HG03064 (cell line): ENCODE measurements around the gene DAAM1.

Source experiments
- ATAC-seq: cut with Tn5 transposase; IDR thresholded peaks from one replicate; pipeline ENCODE4 v1.9.1; 2021; ENCODE audit warnings: low read depth; ENCODE audit not compliant: unreplicated experiment

The DAAM1 gene

DNA sequence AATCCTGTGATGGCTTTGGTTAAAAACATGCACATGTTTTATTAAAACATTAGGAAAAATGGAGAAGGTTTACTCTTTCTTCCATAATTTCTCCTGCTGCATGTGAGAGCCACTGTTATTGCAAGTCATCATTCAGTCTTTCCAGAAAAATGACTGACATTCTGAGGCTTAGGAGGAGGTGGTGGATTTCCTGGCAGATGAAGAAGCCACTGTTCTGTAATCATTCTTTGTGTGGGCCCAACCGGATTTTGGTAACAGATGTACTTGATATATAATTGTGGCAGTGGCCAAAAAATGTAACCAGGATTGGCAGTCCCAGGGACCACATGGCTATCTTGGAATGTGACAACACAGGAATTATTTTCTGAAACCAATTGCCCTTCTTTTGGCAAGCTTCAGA, 120.2 kb downstream of the DAAM1 start:
- no peak for ATAC-seq

DNA sequence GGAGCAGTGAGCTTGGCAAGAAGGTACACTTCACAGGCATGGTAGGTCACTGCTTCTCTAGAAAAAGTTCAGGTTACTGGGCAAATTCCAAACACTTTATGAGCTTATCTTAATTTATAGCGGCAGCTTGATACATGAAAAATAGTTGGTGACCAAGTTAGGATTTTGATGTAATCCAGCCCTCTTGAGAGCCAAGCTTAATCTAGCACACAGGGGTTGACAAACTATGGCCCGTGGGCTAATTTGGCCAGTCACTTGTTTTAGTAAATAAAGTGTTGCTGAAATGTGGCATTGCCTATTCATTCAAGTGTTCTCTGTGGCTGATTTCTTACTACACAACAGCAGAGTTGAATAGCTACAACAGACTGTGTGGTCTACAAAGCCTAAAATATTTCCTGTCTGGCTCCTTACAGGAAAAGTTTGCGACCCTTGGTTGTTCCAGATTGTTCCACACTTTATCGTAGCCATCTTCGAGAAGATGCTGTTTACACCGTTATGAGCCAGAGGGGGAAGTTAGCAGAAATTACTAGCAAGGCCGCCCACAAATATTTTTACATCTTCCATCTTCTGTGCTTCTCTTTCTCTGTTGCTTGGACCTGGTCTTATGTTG, 120.9 kb downstream of the DAAM1 start:
- no peak for ATAC-seq

DNA sequence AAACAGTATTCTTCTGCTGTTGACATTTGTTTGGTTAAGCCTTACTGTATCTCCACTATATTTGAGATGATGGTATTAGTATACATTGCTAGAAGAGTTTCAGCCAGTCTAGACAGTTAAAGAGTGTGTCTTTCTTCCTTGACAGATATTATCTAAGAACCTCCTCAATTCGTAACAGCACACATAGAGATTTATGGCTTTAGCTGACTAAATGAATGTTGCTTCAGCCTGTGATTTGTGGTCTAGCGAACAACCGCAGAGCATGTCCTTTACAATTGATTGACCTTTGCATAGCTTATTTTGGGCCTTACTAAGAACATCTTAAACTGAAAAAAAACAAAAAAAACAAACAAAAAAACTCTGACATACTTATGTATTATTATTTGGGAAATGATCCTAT, 122.2 kb downstream of the DAAM1 start:
- no peak for ATAC-seq

DNA sequence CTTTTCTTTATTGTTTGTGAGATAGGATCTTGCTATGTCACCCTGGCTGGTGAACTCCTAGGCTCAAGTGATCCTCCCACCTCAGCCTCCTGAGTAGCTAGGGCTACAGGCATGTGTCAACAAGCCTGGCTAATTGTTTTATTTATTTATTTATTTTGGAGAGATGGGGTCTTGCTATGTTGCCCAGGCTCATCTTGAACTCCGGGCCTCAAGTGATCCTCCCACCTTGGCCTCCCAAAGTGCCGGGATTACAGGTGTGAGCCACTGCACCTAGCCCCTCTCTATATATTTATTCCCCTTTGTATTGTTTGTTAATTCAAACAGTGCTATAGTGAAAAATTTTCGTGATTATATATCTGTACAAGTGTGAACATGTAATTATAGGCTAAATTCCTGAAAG, 123.3 kb downstream of the DAAM1 start:
- ATAC-seq = no peak

DNA sequence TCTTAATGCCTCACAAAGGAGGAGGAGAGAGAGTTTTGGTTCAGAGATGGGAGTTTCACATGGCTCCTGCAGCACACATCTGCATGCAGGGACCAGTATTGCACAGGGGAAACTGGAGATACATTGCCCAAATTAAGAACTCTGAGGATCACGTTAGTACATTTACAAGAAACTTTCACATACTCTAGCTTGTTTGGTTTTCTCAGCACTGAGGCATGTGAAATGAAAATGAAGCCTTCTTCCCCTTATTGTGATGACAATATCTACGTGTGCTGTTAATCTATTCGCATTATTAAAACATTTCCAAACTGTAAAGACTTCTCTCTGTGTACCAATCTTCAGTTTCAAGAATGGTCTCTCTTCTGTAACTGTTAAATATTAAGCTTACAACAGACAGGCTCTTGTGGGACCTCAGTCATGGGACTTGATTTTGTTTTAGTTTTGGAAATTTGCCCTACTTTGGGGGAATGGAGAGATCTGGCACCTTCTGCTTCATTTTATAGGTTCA, 124.7 kb downstream of the DAAM1 start:
- peak; percentile 74 for ATAC-seq

DNA sequence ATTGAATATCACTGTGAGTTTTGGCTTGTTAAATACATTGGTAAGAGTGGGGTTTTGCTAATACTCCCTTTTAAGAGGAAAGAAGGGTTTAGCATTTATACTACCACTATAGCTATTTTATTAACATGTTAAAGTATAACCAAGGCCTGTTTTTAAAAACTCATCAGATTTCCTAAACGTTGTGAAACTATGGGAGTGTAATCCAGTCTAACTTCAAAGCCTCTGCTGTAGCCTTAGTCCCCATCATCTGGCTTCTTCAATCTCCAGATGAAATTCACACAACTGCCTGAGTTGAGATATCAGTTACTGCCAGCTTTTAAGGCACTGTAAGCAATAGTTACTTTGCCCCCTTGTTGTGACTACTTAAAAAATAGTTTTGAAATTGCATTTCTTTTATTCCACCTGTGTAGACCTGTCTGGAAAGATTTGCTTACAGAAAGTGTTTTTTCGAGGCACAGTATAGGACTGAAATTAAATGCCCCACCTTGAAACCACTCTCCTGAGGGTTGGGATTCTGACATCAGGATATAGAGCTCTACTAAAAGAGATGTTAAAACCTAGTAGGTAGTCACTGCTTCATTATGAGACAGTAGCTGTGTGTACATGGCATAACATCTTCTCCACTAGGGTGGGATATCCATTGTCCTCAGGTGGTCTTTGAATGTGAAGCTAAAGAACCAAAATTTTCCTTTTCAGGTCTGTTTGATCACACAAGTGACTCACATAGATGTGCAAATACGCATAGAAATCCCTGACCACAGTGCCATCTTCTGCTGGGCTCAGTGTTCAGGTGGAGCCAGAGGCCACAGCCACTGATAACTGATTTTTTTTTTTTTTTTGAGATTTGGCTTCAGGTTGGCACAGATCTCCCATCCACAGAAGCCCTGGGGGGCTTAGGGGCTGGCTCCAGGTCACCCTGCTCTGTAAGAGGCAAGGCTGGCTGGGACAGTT, 125.5 kb downstream of the DAAM1 start:
- ATAC-seq = no peak

DNA sequence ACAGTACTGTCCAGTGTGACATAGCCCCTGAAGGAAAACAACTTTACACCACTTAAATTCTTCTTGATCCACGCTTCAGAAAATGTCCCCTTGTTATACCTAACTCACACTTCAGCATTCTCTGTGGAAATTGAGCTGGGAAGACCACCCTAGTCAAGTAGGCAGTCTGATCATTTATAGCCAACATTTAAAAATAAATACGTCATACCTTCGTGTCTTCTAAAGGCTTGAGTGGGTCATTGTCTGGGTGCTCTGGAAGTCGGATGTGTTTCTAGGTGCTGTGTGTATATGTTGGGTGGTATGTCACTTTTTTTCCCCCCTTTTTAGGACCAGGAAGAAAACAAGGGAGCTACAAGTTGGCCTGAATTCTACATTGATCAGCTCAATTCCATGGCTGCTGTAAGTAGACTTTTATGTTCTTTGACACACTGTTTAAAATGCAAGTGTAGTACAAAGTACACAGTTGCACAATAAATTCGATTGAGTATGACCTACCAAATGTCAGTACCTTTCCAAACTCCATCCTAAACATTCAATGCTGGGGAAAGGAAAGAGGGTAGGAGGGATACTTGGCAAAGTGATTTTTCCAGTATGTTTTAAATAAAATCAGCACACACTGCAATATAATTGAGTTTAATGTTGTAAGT, 126.6 kb downstream of the DAAM1 start:
- no peak for ATAC-seq

DNA sequence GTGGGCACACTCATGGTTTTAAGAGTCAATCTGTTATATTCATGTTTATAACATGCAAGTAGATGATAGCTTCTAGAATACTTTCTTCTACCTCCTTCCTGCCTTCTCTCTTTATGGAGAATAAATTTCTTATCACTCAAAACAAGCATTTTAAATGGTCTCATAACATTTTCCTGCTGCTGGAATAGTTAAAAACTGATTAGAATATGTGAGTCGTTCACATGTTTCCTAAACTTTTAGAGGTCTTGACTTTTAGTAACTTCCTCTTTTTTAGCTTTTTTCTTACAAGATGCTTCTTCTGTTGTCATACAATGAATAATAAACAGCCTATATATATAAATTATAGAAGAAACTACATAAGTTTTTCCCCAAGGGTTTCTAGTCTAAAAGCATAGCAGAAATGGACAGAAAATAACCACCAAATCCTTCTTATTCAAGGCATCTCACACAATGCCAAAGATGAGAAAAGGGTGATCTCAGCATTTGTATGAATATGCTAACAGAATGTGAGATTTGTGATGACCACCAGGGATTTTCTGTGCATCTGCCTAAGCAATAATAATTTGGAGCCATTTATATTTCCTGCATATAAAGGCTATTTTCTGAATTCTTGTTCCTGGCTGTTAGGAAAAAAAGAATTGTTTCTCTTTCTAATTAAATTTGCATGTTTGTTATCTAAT, 127.8 kb downstream of the DAAM1 start:
- no peak for ATAC-seq

DNA sequence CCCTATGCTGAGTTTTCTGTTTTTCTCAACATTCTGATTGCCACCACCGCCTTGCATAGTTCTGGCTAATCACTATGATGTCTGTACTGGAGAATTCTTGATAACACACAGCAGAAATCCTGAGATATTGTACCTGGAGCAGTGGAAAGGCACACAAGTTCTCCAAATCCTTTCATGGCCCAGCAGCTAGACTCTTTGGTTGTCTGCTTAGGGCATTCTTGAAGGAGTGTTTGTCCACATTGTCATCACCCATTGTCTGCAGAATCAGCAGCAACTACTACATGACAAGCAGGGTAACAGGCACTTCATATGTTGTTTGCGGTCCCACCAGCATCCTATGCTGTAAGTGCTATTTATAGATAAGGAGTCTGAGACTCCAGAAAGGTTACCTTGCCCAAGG, 128.9 kb downstream of the DAAM1 start:
- ATAC-seq = no peak

DNA sequence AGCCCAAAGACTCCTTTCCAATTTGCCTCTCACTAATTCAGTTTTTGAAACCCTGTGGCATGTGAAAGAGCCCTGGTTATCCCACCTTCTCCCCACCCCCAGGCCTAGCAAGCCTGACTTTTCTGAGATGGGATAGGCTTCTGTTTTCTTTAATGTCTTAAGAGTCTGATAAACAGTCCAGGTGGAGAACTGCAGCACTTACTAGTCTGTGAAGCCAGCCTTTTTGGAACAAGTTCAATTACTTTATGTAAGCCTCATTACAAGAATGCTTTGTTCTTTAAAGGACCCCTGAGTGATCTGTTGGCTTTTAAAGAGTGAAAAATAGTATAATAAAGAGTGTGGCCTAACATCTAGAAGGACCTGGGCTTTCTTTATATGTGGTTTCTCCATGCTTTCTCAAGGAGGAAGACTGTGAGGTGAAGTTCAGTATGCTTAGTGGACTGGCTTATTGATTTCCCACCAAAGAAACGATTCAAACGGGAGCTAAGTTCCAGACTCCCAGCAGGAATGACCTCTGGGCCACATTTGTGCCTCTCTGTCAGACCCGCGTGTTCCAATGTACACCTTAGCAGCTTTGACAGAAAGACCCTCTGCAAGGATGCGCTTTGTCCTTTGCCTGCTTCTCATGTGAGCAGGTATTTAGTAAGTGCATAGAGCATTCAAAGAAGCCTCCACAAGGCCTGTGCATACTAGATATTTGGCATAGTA, 129.5 kb downstream of the DAAM1 start:
- no peak for ATAC-seq

DNA sequence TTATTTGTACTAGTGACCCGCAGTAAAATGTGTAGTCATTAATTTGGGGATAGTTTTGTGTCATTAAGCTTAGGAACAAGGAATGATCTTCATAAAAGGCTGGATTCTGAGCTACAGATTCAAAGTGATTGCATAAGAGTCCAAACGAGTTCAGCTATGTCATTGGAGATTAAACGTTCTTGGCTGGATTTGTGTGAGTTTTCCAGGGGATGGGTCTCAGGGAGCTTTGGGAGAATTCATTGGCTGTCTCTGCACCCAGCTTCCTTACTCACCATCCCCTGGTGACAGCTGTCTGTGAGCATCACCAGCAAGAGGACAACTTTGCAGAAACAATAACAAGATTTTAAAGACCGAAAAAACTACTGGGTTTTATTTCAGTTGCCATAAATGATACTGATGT, 130.4 kb downstream of the DAAM1 start:
- ATAC-seq = no peak

DNA sequence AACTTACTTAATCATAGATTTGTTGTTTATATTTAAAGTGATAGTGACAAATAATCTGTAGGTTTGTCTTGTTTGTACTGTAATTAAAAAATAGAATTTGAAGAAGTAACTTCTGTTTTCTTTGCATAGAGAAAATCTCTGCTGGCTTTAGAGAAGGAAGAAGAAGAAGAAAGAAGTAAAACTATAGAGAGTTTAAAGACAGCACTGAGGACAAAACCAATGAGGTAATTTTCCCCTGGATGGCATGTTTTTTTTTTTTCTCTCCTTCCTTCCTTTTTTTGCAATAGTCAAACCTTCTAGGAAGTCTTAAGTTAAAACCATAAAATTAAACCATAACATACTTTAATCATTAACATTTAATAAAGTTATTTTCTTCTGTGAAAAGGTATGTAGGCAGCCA, 131.9 kb downstream of the DAAM1 start:
- no peak for ATAC-seq

DNA sequence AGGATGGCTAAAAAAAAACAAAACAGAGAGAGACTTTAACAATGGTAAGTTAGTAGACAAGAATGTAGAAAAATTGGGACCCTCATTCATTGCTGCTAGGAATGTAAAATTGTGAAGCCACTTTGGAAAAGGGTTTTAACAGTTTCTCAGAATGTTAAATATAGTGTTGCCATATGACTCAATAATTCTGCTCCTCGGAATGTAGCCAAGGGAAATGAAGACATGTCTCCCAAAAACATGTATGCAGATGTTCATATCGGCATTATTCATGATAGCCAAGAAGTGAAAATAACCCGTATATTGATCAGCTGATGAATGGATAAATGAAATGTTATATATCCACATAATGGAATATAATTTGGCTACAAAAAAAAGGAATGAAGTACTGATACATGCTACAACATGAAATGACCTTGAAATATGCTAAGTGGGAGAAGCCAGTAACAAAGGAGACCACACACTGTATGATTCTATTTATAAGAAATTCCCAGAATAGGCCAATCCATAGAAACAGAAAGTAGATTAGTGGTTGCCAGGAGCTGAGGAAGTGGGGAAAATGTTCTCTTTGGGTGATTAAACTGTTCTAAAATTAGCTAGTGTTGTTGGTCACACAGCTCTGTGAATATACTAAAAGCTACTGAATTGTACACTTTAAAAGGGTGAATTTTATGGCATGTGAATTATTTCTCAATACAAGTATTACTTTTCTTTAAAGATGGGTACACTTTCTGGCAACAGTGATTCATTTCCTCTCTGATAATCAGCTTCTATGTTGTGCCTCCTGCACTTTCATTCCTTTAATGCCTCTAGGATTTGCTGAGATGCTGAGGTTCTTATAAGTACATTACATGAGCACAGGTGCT, 132.5 kb downstream of the DAAM1 start:
- ATAC-seq = no peak

DNA sequence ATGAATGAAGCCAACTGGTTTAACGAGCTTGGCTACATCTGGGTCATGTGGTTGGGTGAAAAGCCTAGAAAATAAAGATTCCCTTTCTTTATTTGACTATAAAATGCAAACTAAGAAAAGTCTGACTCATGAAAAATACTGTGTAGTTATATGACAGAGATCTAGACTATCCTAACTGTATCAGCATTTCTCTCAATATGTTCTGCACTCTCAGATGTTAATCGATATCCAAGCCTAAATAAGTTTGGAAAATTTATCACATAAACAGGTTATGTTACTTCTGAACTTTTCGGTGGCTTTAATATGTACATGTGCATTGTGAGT, 133.1 kb downstream of the DAAM1 start:
- ATAC-seq = no peak

DNA sequence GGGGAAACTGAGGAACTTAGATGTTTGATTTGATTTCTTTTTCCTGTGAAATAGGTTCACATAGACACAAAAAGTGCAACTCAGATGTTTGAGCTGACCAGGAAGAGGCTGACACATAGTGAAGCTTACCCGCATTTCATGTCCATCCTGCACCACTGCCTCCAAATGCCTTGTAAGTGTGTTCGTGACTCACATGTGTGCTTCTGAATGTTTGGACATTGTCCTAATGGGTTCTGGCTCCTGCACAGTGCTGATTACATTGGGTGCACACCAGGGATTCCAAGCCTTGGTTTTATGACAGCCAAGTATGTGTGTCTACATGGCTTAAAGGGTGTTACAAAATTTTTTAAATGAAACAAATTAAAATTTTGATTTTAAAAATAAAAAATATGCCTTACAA, 137.4 kb downstream of the DAAM1 start:
- no peak for ATAC-seq

DNA sequence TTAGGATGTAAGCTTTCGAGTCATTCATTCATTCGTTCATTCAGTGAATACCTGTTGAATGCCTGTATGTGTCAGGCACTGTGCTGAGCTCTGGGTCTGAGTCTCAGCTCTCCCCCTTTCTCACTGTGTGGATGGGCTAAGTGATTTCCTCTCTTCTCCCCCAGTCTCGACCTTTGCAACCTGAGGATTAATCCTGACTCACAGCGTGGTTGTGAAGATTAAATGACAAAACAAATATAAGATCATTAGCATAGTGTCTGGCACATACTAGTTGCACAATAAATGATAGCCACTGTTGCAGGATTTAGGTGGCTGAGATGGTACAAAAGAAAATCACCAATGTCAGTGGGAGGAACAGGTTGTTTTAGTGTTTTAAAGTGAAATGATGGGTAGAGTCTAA, 140.0 kb downstream of the DAAM1 start:
- ATAC-seq = no peak

DNA sequence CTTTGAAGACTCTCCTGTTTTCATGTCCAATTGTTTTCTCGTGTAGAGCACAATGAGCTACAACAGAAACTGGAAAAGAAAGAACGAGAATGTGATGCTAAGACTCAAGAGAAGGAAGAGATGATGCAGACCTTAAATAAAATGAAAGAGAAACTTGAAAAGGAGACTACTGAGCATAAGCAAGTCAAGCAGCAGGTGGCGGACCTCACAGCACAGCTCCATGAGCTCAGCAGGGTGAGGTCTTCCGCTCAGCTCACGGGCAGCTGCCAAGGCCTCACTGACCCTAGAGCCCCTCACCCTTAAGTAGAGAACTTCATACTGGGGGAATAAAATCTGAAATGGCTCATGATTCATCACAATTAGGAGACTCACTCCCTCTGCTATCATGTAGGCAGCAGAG, 142.0 kb downstream of the DAAM1 start:
- ATAC-seq = no peak

DNA sequence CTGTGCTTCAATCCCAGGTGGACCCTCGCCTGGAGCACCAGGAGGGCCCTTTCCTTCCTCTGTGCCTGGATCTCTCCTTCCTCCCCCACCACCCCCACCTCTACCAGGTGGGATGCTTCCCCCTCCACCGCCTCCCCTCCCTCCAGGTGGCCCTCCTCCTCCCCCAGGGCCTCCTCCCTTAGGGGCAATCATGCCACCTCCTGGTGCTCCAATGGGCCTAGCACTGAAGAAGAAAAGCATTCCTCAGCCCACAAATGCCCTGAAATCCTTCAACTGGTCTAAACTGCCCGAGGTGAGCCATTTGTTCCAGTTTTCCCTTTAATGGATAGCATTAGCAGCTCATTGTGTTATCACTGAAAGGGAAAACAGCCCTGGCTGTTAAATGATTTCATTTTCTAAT, 142.8 kb downstream of the DAAM1 start:
- ATAC-seq = no peak

DNA sequence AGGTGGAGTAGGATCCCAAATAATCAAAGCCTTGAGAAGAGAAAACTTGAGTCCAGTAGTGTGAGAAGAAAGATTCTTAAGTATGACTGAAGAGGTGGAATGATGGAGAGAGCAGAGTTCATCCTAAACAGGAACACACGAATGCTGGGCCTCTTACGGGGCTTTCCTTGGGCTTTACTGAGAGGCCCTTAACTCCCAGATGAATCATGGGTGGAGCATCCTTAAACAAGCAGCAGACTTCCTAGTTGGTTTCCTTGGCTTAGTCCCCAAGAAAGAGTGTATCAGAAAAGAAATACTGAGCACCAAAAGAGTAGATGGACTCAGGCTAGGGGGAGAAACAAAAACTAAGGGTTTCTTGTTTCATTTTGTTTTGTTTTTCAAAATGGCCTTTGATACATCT, 144.3 kb downstream of the DAAM1 start:
- ATAC-seq = no peak

DNA sequence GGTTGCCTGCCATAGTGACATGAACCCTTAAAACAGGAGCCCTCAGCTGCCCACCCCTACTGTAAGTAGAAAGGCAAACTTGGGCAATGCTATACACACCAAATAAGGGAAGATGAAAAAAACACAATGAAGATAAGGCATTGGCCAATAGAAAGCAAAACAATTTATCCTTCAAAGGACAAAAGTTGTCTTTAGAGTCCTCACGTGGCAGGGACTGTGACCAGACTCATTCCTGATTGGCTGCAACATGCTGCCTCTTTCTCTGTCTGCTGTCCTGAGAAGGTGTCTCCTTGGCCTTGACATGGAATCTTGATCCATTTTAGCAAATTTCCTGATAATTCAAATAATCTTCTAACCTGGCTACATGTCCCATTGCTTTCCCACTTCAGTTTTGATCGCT, 144.8 kb downstream of the DAAM1 start:
- ATAC-seq = no peak
